DND-41 (cell line): Measurements from ENCODE around the gene RAB35.

Source experiments
- EZH2 ChIP-seq: IDR thresholded peaks from 3 replicates; pipeline ENCODE4 v1.6.1; 2012; ENCODE audit warnings: borderline replicate concordance, low read depth, mild to moderate bottlenecking, moderate library complexity, low read length, inconsistent platforms; ENCODE audit not compliant: severe bottlenecking
- TF ChIP-seq, protein P1 (sequence below): IDR thresholded peaks from 2 replicates; pipeline ENCODE4 v1.5.1; 2012; ENCODE audit warnings: borderline replicate concordance, low read length, moderate library complexity, mild to moderate bottlenecking; ENCODE audit not compliant: poor library complexity, severe bottlenecking; ENCODE audit errors: extremely low read depth

DNA sequence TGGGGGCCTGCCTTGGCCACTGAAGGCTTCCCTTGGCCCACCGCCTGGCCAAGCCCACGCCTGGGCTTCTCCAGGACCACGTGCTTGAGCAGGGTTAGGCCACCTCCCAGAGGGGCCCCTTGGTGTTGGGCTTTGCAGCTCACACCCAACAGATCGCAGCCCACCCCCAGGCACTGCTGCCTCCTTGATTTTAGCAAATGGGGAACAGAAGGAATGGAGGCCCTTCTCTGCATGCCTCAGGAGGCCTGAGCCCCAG, 23.3 kb downstream of the RAB35 start:
- no peak for TF ChIP-seq EZH2
- TF ChIP-seq, protein P1, sequence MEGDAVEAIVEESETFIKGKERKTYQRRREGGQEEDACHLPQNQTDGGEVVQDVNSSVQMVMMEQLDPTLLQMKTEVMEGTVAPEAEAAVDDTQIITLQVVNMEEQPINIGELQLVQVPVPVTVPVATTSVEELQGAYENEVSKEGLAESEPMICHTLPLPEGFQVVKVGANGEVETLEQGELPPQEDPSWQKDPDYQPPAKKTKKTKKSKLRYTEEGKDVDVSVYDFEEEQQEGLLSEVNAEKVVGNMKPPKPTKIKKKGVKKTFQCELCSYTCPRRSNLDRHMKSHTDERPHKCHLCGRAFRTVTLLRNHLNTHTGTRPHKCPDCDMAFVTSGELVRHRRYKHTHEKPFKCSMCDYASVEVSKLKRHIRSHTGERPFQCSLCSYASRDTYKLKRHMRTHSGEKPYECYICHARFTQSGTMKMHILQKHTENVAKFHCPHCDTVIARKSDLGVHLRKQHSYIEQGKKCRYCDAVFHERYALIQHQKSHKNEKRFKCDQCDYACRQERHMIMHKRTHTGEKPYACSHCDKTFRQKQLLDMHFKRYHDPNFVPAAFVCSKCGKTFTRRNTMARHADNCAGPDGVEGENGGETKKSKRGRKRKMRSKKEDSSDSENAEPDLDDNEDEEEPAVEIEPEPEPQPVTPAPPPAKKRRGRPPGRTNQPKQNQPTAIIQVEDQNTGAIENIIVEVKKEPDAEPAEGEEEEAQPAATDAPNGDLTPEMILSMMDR: no peak
